Vagina (tissue), 2 donors: Measurements from ENCODE around the gene TSPAN14.

Experiments
- CTCF ChIP-seq, 3 experiments: fragments of 450-650 bp in 2 of 3; fragments of 200-600 bp in 1 of 3; sonication (generic) in 1 of 3; IDR thresholded peaks; one replicate each; pipeline ENCODE4 v1.5.1; 2017 to 2019; ENCODE audit warnings: antibody characterized with exemption in 3 of 3, mild to moderate bottlenecking in 2 of 3, moderate library complexity in 2 of 3
- POLR2A ChIP-seq, 2 donors: fragments of 450-650 bp; IDR thresholded peaks; one replicate each; pipeline ENCODE4 v1.6.1; 2017; ENCODE audit warnings: antibody characterized with exemption in 2 of 2, mild to moderate bottlenecking in 2 of 2, moderate library complexity in 2 of 2
- POLR2AphosphoS5 ChIP-seq, 2 donors: sonication (generic); formaldehyde crosslinking; IDR thresholded peaks; one replicate each; pipeline ENCODE4 v1.9.0; 2017; ENCODE audit warnings: antibody characterized with exemption in 2 of 2, mild to moderate bottlenecking in 2 of 2, low read depth in 1 of 2; ENCODE audit not compliant: insufficient read depth in 1 of 2

GRCh38 chr10:80538481-80539185 is 84.5 kb downstream of the TSPAN14 start:
- no peak for TF ChIP-seq CTCF (IDR thresholded peaks at IDR 0.05)
- no peak for TF ChIP-seq POLR2AphosphoS5 (IDR thresholded peaks at IDR 0.05; ENCODE audit: insufficient read depth in 1 of 2, low read depth in 1 of 2)
- TF ChIP-seq POLR2A (IDR thresholded peaks at IDR 0.05): no peak
